ENCODE results near the gene NF1. TPM values are rescaled to one million over a fixed set of nuclear protein-coding genes. Genes with fewer than 3 reads are reported as not detected.

Gene NF1
- total RNA-seq, 4 donors from 2014 or later, result 40.9 to 64.8 (median 44.5) TPM

- Histone ChIP-seq H3K4me1 (no peaks in the 10 kb centered on the region), H3K27me3 (no peaks in the 10 kb centered on the region), H3K4me3 (no peak overlapping the region), H3K36me3 (peaks cover 0 to 5% (median 0%) of the 10 kb centered on the region in 4 donors), H3K27ac (replicated peaks in 1 of 4) (no peak overlapping the region), H3K9me3 (no peaks in the 10 kb centered on the region)
- TF ChIP-seq CTCF (IDR thresholded peaks at IDR 0.05), result no peak
- no peak for TF ChIP-seq POLR2A (IDR thresholded peaks at IDR 0.05; ENCODE audit: low read depth)
- TF ChIP-seq EP300 (IDR thresholded peaks at IDR 0.05), result no peak
- TF ChIP-seq POLR2AphosphoS5 (IDR thresholded peaks at IDR 0.05), result no peak
- intact Hi-C loops (cut with DNase I), result no loop called here
- no peak for DNase-seq (ENCODE audit: extremely low spot score)
Measured at GRCh38 chr17:31299624-31300023, 204.8 kb downstream of the NF1 start.

- H3K27ac ChIP-seq (replicated peaks in 1 of 4), result no peak overlapping the region
- TF ChIP-seq POLR2A (IDR thresholded peaks at IDR 0.05; ENCODE audit: low read depth), result no peak
- no peak for TF ChIP-seq EP300 (IDR thresholded peaks at IDR 0.05)
- H3K27me3 ChIP-seq, result no peaks in the 10 kb centered on the region
- no peaks in the 10 kb centered on the region for H3K4me1 ChIP-seq
- 81% methylated on average over 1 of the region's 1 CpG for WGBS
- H3K4me3 ChIP-seq, result no peak overlapping the region
- no peak for DNase-seq (ENCODE audit: extremely low spot score)
- intact Hi-C loops (cut with DNase I), result no loop called here
- H3K36me3 ChIP-seq, result peaks cover 0 to 12% (median 2%) of the 10 kb centered on the region in 4 donors
- no peaks in the 10 kb centered on the region for H3K9me3 ChIP-seq
Measured at GRCh38 chr17:31307640-31308039, 212.9 kb downstream of the NF1 start.

- H3K4me3 ChIP-seq, result no peak overlapping the region
- no peaks in the 10 kb centered on the region for H3K4me1 ChIP-seq
- intact Hi-C loops (cut with DNase I), result no loop called here
- 74% methylated on average over 5 of the region's 5 CpGs for WGBS
- no peaks in the 10 kb centered on the region for H3K9me3 ChIP-seq
- H3K27me3 ChIP-seq, result no peaks in the 10 kb centered on the region
- H3K36me3 ChIP-seq, result peaks cover 0 to 12% (median 2%) of the 10 kb centered on the region in 4 donors
- no peak for DNase-seq (ENCODE audit: extremely low spot score)
- H3K27ac ChIP-seq (replicated peaks in 1 of 4), result no peak overlapping the region
- no peak for TF ChIP-seq EP300 (IDR thresholded peaks at IDR 0.05)
- TF ChIP-seq CTCF (IDR thresholded peaks at IDR 0.05), result no peak
- TF ChIP-seq POLR2AphosphoS5 (IDR thresholded peaks at IDR 0.05), result no peak
- no peak for TF ChIP-seq POLR2A (IDR thresholded peaks at IDR 0.05; ENCODE audit: low read depth)
Measured at GRCh38 chr17:31308372-31309334, 213.9 kb downstream of the NF1 start.

- no peaks in the 10 kb centered on the region for H3K9me3 ChIP-seq
- WGBS, result 75% methylated on average over 2 of the region's 2 CpGs
- no peak for TF ChIP-seq CTCF (IDR thresholded peaks at IDR 0.05)
- DNase-seq (ENCODE audit: extremely low spot score), result no peak
- no peaks in the 10 kb centered on the region for H3K27me3 ChIP-seq
- no peak overlapping the region for H3K4me3 ChIP-seq
- intact Hi-C loops (cut with DNase I), result no loop called here
- no peaks in the 10 kb centered on the region for H3K4me1 ChIP-seq
- peaks cover 0 to 7% (median 2%) of the 10 kb centered on the region in 4 donors for H3K36me3 ChIP-seq
- peak overlapping the region in 3 of 4 donors; percentile 2 to 20 (median 11) for H3K27ac ChIP-seq (replicated peaks in 1 of 4)
Measured at GRCh38 chr17:31309556-31309955, 214.8 kb downstream of the NF1 start.

- intact Hi-C loops (cut with DNase I), result no loop called here
- H3K4me1 ChIP-seq, result no peaks in the 10 kb centered on the region
- TF ChIP-seq EP300 (IDR thresholded peaks at IDR 0.05), result no peak
- no peak for TF ChIP-seq CTCF (IDR thresholded peaks at IDR 0.05)
- no peak for TF ChIP-seq POLR2AphosphoS5 (IDR thresholded peaks at IDR 0.05)
- no peak for TF ChIP-seq POLR2A (IDR thresholded peaks at IDR 0.05; ENCODE audit: low read depth)
- H3K9me3 ChIP-seq, result no peaks in the 10 kb centered on the region
- H3K27me3 ChIP-seq, result no peaks in the 10 kb centered on the region
- WGBS, result 47% methylated on average over 2 of the region's 2 CpGs
- peaks cover 0 to 7% (median 2%) of the 10 kb centered on the region in 4 donors for H3K36me3 ChIP-seq
- no peak for DNase-seq (ENCODE audit: extremely low spot score)
- H3K27ac ChIP-seq (replicated peaks in 1 of 4), result peak overlapping the region in 2 of 4 donors; percentile 2 to 11
- H3K4me3 ChIP-seq, result peak overlapping the region in 1 of 4 donors; percentile 4
Measured at GRCh38 chr17:31310260-31310659, 215.5 kb downstream of the NF1 start.
